HG03159 (cell line): ENCODE results near the gene GRK3.

ENCODE experiments used
- ATAC-seq: cut with Tn5 transposase; IDR thresholded peaks from one replicate; pipeline ENCODE4 v1.9.1; 2021; ENCODE audit warnings: mild to moderate bottlenecking, moderate library complexity; ENCODE audit not compliant: unreplicated experiment

GRK3 gene

DNA sequence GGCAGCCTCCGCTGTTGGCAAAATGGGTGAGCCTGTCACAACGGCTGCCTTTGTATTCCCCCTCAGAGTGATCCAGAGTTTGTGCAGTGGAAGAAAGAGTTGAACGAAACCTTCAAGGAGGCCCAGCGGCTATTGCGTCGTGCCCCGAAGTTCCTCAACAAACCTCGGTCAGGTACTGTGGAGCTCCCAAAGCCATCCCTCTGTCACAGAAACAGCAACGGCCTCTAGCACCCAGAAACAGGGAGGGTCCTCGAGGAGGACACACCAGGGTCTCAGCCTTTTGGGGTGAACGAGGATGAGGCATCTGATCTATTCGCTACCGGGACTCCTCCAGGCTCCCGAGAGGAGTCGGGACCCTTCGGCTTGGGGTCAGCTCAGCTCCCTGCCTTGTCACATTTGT lies 157.7 kb downstream of the GRK3 start:
- ATAC-seq, result no peak

DNA sequence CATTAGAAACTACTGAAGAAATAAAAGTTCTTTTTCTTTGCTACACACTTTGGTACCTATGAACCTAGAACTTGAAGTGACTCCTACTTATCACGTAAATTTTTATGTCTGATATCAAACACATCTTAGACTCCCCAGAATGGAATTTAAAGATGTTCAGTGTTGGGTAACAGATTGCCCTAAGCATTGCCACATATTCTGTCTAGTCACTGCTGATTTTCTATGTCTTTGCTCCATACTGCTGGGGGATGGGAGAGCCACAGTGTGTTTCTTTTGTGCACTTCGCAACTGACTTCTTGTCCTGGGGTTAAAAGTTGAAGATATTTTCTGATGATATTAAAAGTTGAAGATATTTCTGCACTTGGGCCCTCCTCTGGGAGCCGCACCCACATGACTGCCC lies 158.2 kb downstream of the GRK3 start:
- ATAC-seq, result no peak

DNA sequence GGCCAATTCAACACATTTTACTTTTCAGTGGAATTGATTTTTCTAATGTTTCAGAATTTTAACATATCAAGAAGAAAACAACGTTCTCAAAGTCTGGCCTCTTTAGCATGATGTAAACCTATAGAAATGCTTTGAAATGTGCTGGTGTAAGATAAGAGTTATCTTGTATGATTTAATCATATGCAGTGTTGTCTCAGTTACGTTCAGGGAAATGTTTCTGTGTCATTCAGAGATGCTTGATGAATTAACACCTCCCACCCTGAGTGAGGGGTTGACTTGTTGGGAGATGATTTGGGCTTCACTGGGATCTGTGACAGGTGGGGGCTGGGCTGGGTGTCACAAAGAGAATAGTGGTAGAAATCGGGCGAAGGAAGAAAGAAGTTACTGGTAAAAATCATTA lies 161.8 kb downstream of the GRK3 start:
- ATAC-seq, result no peak

DNA sequence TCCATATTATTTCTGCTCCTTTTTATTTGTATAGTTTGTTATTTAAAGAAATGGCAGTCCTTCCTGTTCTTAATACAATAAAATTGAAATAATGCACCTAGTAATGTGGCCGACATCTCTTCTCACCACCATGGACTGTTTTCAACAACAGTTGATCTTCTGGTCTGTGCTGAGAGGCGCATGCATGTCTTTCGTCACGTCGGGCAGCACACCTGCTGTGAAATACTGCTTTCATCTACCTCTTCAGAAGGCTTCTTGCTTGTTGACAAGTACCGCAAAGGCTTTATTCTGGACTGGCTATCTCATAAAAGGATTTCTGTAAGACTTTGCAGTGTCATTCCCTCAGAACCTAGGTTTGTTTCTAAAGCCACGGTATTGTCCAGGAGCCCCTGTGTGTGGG lies 163.6 kb downstream of the GRK3 start:
- ATAC-seq, result no peak

DNA sequence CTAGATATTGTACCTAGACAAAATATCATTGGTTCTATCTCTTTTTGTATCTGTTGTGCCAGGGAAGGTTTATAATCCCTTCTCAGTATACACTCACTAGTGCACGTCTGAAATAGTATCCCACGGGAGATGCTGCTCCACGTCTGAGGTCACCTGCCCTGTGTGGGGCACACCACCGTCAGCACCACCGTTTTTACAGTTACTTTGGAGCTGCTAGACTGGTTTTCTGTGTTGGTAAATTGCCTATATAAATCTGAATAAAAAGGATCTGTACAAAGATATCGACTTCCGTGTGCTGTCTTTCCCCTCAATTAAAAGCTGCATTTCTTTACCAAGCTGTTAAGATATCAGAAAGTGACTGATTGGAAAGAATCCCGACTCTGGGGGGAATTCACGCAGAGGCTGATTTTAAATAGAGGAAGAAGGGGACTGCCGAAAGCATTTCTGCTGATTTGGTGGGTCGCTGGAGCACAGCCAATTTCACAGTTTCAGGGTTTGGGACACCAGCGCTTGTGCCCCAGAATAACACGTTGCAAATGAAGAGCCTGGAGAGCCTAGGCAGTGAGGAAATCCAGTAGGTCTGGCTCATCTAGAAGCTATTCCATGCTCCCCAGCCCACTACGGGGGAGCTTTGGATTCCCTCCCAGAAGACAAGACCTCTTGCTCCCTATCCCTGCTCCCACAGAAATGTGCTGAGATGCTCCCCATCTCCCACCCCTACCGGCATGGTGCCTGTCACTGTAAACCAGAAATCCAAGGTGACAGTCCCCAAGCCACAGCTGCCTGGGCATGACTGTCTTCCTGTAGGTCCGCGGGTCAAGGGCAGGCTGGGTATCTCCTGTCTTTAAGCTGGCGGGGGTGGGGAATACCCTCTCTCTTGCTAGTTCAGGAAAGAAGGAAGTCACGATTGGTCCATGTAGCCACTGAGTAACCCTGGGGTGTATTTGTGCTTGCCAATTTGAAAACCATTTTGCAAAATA lies 164.8 kb downstream of the GRK3 start:
- no peak for ATAC-seq

DNA sequence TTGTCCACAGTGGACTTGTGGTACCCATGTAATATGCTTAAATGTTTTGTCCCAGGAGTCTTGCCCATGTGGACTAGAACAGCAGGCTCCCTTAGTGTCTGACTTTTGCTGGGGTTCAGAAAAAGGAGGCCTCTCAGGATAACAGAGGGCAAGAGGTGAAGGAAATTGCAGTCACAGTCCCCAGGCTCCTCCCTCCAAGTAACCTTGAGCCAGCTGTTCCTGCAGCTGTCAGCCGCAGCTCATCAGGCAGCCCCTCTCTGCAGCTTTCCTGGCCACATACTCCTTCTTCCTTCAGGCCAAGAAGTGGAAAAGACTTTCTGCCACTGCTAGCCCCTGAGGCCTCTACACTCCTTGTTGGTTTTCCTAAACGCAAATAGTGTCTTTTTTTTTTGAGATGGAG lies 171.2 kb downstream of the GRK3 start:
- no peak for ATAC-seq

DNA sequence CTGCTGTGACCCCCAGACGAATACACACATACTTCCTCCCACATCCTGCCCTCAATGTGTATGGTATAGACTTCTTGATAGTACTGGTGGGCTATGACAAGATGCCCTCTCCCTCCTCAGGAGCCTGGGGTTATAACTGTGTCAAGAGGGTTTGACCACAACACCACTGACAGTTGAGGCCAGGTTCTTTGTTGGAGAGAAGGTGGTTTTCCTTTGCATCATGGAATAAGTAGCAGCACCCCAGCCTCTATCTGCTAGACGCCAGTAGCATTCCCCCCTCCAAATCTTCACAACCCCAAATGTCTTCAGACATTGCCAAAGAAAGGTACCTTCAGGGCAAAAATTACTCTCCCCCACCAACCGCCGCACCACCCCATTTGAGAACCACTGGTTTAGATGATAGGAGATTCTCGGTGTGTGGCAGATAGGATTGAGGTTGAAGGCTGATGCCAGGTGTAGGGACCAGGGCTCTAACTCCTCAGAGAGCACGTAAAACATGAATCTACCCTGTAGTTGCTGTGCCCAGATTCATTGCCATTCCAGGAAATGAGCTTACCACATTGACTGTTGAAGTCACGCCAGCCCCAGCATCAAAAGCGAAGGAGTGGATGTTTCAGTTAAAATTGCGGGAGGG lies 172.0 kb downstream of the GRK3 start:
- no peak for ATAC-seq

DNA sequence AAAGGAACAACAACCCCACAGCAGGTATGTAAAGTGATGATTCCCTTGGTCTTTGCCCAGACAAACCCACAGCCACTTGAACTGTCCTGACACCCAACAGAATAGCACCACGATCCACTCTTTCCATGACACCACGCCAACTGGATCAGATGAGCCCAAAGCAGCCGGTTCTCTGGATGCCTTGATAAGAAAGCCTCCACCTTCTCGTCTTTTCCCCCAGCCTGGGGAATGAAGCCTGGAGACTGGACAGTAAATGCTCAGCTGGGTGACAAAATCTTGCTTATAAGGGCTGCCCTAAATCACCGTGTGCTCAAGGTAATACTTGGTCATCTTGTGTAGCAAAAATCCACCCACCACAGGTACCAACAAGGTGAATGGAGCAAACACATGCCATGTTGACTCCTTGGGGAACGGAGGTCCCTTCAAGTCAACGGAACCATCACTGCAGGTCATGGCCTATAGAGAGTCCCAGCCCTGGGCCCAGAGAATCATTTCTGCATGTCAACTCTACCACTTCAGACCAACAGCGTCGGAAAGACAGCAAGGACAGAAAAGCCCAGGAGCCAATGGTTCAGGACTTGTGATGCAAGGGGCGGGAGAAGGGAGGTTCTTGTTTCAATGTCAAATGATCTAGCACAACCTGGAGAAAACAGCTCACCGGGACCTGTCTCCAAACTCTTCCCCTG lies 175.3 kb downstream of the GRK3 start:
- no peak for ATAC-seq

DNA sequence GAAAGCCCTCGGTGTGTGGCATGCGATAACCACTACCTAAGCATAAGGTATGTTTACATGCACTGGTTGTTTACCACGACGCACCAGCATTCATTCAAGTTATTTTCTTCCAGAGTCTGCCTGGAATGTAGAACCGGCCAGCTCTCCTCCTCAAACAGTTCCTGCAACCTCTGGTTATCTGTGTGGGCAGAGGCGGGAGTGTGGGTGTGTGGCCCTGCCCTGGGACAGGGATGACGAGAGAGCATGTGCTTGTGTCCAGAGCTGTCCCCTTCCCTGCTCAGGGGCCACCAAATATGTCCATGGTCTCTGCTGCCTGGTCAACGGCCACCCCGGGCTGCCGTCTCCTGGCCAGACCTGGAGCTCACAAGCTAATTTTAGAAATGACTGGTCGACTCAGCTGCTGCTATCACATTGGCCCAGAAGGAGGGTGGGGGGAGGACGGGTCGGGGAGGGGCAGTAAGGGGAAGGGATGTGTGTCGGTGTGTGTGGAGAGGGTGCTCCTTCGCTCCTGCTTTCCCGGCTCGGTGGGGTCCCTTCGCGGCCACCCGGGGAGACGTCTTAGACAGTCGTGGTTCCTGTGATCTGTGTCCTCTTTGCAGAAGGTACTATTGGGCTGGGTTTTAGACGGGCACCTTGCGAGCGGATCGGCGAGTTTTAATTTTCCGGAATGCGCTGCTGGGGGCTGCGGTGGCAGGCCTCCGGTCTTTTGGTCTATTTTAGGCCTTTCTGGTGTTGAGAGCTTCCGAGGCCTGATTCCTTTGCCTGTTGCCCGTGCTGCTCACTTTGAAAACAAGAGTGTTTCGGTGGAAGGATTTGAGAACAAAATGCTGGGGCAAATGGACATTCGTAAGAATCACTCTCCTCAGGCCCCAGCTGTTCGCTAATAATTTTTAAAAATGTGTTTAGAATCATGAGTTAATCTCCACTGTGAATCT lies 177.5 kb downstream of the GRK3 start, which contains the start of gene MYO18B:
Gene MYO18B (plus strand): TSS at position 497 of the 935 bp plus-strand sequence. CDS start 18,905 bp downstream, outside the sequence.
- ATAC-seq, result no peak

DNA sequence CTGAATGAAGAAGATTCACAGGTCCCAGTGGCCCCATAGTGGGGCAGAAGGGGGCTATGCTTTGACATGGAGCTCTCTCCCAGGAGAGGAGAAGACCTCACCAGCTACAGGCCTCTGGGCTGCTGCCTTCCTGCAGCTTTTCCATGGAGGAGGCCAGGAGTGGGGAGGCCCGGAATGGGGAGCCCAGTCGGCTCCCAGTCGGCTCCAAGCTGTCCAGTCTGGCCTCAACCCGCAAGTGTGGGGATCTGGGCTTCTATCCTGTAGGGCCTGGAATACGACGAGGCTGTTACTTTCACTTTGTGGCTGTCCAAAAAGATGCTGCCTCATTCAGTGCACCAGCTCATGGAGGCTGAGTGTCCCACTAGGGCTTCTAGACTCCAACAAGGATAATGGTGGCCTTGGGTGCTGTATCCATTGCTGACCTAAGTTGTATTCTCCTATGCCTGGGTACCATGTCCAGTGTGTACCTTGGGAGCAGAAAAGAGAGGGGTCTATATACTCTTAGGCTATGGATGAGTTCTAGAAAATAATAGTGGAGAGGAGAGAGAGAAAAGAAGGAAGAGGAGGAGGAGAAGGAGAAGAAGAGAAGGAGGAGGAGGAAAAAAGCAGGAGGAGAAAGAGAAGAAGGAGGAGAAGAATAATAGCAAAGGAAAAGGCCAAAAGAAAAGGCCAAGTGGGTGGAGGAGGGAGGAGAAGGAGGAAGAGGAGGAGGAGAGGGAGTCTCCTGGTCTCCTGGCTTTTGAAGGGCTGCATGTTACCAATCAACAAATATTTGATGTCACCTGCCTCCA lies 178.6 kb downstream of the GRK3 start:
- no peak for ATAC-seq

DNA sequence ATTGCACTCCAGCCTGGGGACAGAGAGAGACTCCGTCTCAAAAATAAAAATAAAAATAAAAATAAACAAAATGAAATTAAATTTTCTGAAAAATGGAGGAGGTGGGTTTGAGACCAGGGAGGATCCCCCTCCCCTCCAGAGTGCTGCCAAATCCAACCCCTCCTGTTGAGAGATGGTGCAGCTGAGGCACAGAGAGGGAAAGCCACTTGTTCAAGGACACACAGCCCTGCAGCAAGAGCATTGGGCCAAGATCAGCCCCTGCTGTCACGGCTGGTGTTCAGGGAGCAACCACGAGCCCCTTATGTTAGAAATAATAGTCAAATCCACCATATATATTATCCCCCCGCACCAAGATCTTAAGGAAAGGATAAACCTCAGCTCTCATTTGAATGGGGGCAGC lies 180.2 kb downstream of the GRK3 start:
- no peak for ATAC-seq

DNA sequence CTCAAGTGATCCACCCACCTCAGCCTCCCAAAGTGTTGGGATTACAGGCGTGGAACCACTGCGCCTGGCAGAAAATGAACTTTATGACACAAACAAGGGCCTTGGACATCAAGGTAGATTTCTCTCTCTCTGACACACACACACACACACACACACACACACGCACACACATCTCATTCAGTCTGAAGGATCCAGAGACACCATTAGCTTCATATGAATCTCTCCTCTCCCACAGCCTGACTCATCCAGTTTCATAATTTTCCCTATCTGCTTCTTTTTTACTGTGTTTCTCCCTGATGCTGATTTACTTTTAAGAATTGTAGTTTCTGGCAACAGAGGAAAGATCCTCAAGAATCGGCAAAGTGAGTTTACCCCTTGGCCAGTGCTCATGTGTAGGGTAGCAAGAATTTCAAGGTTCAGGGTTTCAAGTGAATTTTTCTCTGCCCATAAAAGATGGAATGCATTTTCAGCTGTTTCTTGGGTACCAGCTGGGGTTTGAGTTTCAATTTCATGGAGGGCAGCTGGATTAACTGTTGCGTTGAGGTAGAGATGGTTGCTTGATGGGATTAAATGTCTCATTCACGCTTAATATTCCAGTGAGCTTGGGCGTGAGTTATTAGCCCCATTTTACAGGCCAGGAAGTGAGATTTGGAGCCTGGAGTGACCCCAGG lies 181.0 kb downstream of the GRK3 start:
- ATAC-seq, result no peak

DNA sequence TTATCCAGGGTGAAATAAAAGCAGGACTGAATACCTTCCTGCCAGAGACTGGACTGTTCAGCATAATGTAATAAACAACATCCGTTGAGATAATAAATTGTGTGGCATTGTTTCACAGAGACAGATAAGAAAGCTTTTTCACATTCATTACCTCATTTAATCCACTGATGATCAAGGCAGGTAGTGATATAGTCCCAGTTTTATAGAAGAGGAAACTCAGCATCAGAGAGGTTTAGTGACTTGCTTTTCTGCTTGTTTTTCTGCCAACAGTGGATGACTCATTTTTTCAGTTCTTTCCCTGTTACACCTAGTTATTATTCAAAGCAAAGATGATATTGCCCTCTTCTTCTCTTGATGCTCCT lies 181.5 kb downstream of the GRK3 start:
- no peak for ATAC-seq

DNA sequence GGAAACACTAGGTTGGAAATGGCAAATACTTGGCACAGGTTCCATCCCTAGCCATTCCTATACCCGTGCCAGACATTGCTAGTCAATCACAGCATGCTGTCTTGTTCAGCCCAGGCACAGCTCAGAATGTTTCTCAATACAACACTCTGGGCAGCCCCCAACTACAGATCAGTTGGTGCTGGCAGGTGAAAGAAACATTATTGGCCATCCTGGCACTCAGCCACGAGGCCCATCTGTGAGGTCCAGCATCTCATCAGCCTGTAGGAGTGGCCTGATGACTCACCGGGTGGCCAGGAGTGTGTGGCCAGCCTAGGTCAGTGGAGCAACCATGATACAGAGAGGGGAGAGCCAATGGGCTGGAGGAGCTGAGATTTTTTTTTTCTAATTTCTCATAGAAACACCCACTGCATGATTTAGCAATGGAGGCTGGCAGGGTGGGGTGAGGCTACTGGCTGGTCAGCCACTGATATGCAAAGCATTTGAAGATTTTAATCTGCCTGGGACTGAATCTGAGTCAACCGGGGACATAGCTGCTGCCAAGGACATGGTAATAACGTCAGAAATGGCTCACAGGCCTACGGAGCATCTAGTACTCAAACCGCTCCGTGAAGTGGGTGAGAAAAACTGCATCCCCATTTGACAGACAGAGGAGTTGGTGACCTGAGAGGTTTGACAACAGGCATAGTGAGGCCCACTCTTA lies 182.9 kb downstream of the GRK3 start:
- no peak for ATAC-seq

DNA sequence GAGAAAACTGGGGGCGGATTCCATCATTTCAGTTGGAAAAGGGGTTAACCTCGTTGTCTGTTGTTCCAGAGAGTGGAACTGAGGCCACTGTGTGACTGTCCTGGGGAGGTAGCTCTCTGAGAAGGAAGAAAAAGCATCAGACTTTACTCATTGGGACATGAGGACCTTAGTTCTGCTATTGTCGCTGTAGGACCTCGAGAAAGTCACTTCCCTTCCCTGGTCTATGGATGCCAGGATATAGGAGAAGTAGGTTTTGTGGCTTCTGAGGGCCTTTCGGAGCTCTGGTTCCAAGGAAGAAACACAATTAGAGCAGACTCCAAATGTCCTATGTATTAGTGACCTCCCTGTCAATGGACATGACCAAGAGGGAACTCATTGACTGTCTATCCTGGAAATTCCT lies 183.7 kb downstream of the GRK3 start:
- no peak for ATAC-seq

DNA sequence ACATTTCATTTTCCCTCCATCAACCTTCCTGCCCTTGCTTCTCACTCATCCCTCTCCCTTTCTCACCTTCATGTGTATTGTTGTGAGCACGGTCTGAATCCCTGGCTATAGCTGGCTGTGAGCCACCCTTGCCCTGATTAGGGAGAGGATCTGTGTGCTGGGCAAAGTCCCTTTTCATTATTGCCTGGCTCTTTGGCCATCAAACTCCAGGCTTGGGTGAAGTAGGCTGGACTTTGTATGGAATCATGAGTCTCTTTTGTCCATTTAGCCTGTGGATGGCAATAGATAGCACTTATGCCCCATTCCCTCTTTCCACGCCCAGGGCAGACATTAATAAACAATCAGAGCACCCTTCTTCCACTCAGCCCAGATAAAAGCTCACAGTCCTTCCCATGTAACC lies 184.2 kb downstream of the GRK3 start:
- no peak for ATAC-seq

DNA sequence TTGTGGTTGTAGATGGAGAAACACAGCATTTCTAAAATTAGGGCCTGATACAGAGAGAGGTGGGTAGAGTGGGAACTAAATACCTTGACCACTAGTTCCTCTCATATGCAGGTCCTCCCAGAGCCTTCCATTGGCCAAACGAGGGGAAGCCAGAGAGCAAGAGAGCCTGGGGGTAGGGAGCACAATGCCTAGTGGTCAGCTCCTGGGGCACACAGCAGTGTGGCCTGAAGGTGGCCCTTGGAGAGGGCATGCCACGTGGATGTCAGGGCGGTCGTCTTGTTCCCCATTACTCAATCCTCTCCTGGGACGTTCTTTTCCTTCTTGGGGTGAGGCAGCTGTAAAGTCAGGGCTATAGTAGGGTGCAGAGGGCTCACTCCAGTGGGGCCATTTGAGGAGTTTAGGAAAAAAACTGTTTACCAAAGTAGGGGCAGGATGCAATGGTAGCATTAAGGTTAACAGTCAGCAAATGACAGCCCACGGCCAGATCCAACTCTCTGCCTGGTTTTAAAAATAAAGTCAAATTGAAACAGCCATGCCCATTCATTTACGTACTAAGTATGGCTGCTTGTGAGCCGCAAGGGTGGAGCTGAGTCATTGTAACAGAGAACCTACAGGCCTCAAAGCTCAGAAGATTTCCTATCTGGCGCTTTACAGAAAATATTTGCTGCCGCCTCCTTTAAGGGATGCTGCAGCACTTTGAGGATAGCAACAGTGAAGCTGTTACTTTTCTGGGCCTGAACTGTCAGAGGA lies 185.1 kb downstream of the GRK3 start:
- no peak for ATAC-seq

DNA sequence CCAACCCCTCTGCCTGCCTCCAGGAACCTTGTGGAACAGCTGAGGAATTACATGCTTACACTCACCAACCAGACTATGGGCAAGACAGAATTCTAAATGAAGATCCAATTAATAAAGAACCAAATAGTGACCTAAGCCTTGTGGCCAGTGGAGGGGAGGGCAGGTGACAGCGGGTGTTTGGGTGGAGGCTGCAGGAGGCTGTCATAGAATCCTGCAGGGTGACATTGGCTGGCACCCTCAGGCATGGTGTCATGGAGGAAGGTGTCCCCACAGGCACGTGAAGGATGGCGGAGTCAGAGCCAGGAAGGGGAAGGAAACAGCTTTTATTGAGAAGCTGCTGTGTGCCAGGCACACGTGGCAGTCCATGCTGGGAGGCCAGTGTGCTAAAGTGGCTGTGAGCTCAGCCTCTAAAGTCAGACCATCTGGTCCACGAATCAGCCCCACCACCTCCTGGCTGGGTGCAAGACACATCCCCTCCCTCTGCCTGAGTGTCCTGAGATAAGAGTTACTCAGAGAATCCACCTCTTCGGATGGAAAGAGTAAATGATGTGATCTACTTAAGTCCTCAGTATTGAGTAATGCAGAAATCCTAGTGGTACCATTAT lies 186.2 kb downstream of the GRK3 start:
- ATAC-seq, result no peak
